HCT116 (cell line): ENCODE data around the gene RAB4A. TPM values are rescaled to one million over a fixed set of nuclear protein-coding genes. Genes with fewer than 3 reads are reported as not detected.

Source experiments
- ATAC-seq: fragments of 200-7000 bp; cut with Tn5 transposase; 2 replicates; pipeline ENCODE4 v1.9.1; 2020; ENCODE audit warnings: mild to moderate bottlenecking, moderate library complexity
- BruUV-seq: library from RNA; stranded (reverse); fragments of 400-500 nt; replicated peaks from 2 replicates; lab custom pipeline; 2021; lab: Mats Ljungman, UMichigan
- CTCF ChIA-PET: fragments of 300-600 bp; sonication (Branson Sonifier 250); formaldehyde crosslinking; loops from one replicate; lab custom pipeline; 2021; ENCODE audit warnings: antibody characterized with exemption; lab: Charles Lee
- POLR2A ChIA-PET: fragments of 300-600, 350-600 bp; sonication (Branson Sonifier 250); formaldehyde crosslinking; loops from one replicate; lab custom pipeline; 2021; ENCODE audit warnings: antibody characterized with exemption; lab: Charles Lee
- RAD21 ChIA-PET, 2 experiments: fragments of 300-600 bp; sonication (Branson Sonifier 250); formaldehyde crosslinking; loops; one replicate each; lab custom pipeline; 2023; ENCODE audit warnings: low total read pairs in 2 of 2; ENCODE audit not compliant: uncharacterized antibody in 2 of 2, unreplicated experiment in 2 of 2, low non-redundant PET in 1 of 2; lab: Charles Lee
- DNase-seq: peaks from one replicate; pipeline ENCODE4 v3.0.0-alpha.2; 2010; ENCODE audit warnings: low read depth, low spot score
- H2AFZ ChIP-seq: fragments of 200-600 bp; shearing (Covaris generic), sonication (generic); 2 replicates; pipeline ENCODE4 v1.6.1; 2017; ENCODE audit warnings: low read depth, mixed run types, mixed read lengths, antibody characterized with exemption, low read length; ENCODE audit not compliant: poor library complexity, severe bottlenecking
- H3K27ac ChIP-seq: 2 replicates; pipeline ENCODE4 v1.5.1; 2012; ENCODE audit warnings: low read depth, low read length
- H3K27me3 ChIP-seq: fragments of 200-600 bp; sonication (generic); 2 replicates; pipeline ENCODE4 v1.6.1; 2016; ENCODE audit warnings: mixed run types, low read length, mixed read lengths; ENCODE audit not compliant: insufficient read depth
- H3K36me3 ChIP-seq, 2 experiments: fragments of 200-500 bp in 1 of 2; fragments of 200-600 bp in 1 of 2; sonication (Bioruptor generic) in 1 of 2; sonication (generic) in 1 of 2; 2 replicates each; pipeline versions ENCODE4 v1.5.1 to v1.6.1; 2014 to 2016; ENCODE audit warnings: low read length in 2 of 2, inconsistent platforms in 1 of 2, mixed read lengths in 1 of 2, mixed run types in 1 of 2; ENCODE audit not compliant: insufficient read depth in 2 of 2, control insufficient read depth in 1 of 2
- H3K4me1 ChIP-seq, 2 experiments: fragments of 200-600 bp in 1 of 2; sonication (generic) in 1 of 2; 2 replicates each; pipeline versions ENCODE4 v1.5.1 to v1.6.1; 2012 to 2017; ENCODE audit warnings: low read length in 2 of 2, inconsistent platforms in 1 of 2, mild to moderate bottlenecking in 1 of 2, mixed read lengths in 1 of 2, mixed run types in 1 of 2, moderate library complexity in 1 of 2; ENCODE audit not compliant: insufficient read depth in 2 of 2, control insufficient read depth in 1 of 2
- H3K4me2 ChIP-seq: fragments of 200-600 bp; sonication (generic); 2 replicates; pipeline ENCODE4 v1.6.1; 2017; ENCODE audit warnings: mixed run types, low read length, mixed read lengths
- H3K4me3 ChIP-seq, 2 experiments: fragments of 200-600 bp in 1 of 2; sonication (generic) in 1 of 2; replicated peaks in 1 of 2; 2 replicates each; pipeline ENCODE4 v1.5.1; 2011 to 2016; ENCODE audit warnings: low read length in 2 of 2, control low read depth in 1 of 2, low read depth in 1 of 2, mild to moderate bottlenecking in 1 of 2, mixed read lengths in 1 of 2, mixed run types in 1 of 2
- H3K79me2 ChIP-seq: fragments of 200-600 bp; sonication (generic); 2 replicates; pipeline ENCODE4 v1.6.1; 2017; ENCODE audit warnings: mild to moderate bottlenecking, mixed run types, low read length, moderate library complexity, mixed read lengths; ENCODE audit not compliant: insufficient read depth
- H3K9ac ChIP-seq: fragments of 200-600 bp; sonication (generic); 2 replicates; pipeline ENCODE4 v1.6.1; 2016; ENCODE audit warnings: low read length, mixed read lengths
- H3K9me2 ChIP-seq: fragments of 200-600 bp; sonication (generic), shearing (Covaris generic); 2 replicates; pipeline ENCODE4 v1.6.1; 2017; ENCODE audit warnings: mixed run types, mild to moderate bottlenecking, moderate library complexity; ENCODE audit not compliant: insufficient read depth
- H3K9me3 ChIP-seq, 2 experiments: fragments of 200-500 bp in 1 of 2; fragments of 200-600 bp in 1 of 2; sonication (Bioruptor generic) in 1 of 2; sonication (generic) in 1 of 2; 2 replicates each; pipeline ENCODE4 v1.6.1; 2014 to 2017; ENCODE audit warnings: low read length in 2 of 2, mixed read lengths in 2 of 2, inconsistent platforms in 1 of 2, low read depth in 1 of 2, mild to moderate bottlenecking in 1 of 2, mixed run types in 1 of 2, moderate library complexity in 1 of 2; ENCODE audit not compliant: control insufficient read depth in 1 of 2, insufficient read depth in 1 of 2
- H4K20me1 ChIP-seq: fragments of 200-600 bp; sonication (generic), shearing (Covaris generic); 2 replicates; pipeline ENCODE4 v1.6.1; 2017; ENCODE audit warnings: mixed run types, mild to moderate bottlenecking, moderate library complexity; ENCODE audit not compliant: insufficient read depth
- ATF3 ChIP-seq: IDR thresholded peaks from 2 replicates; pipeline ENCODE4 v1.6.1; 2012
- CBX3 ChIP-seq: IDR thresholded peaks from 2 replicates; pipeline ENCODE4 v1.6.1; 2012; ENCODE audit warnings: low read depth
- CEBPB ChIP-seq: IDR thresholded peaks from 2 replicates; pipeline ENCODE4 v1.6.1; 2012; ENCODE audit warnings: low read depth
- CTCF ChIP-seq, 3 experiments: fragments of 200-600 bp in 1 of 3; sonication (generic) in 1 of 3; IDR thresholded peaks in 2 of 3; conservative IDR thresholded peaks in 1 of 3; 2 replicates each; pipeline ENCODE4 v1.5.1; 2012 to 2017; ENCODE audit warnings: low read depth in 2 of 3, low read length in 2 of 3, antibody characterized with exemption in 1 of 3, borderline replicate concordance in 1 of 3, control low read depth in 1 of 3, mild to moderate bottlenecking in 1 of 3, mixed read lengths in 1 of 3, mixed run types in 1 of 3, moderate library complexity in 1 of 3; ENCODE audit not compliant: insufficient read depth in 1 of 3
- EGR1 ChIP-seq: IDR thresholded peaks from 2 replicates; pipeline ENCODE4 v1.6.1; 2012; ENCODE audit warnings: low read depth
- ELF1 ChIP-seq: IDR thresholded peaks from 2 replicates; pipeline ENCODE4 v1.6.1; 2012; ENCODE audit warnings: low read depth, borderline replicate concordance
- FOSL1 ChIP-seq: IDR thresholded peaks from 2 replicates; pipeline ENCODE4 v1.6.1; 2012; ENCODE audit warnings: low read depth
- JUND ChIP-seq: IDR thresholded peaks from 2 replicates; pipeline ENCODE4 v1.6.1; 2012
- RAD21 ChIP-seq: IDR thresholded peaks from 2 replicates; pipeline ENCODE4 v1.6.1; 2012; ENCODE audit warnings: low read depth, mild to moderate bottlenecking
- SP1 ChIP-seq: IDR thresholded peaks from 2 replicates; pipeline ENCODE4 v1.6.1; 2012; ENCODE audit warnings: low read depth
- TCF7L2 ChIP-seq: IDR thresholded peaks from 2 replicates; pipeline ENCODE4 v1.7.0; 2011; ENCODE audit warnings: borderline replicate concordance, inconsistent platforms; ENCODE audit not compliant: insufficient read depth, insufficient read length; ENCODE audit errors: extremely low read depth
- ZBTB33 ChIP-seq: IDR thresholded peaks from 2 replicates; pipeline ENCODE4 v1.6.1; 2011; ENCODE audit warnings: mild to moderate bottlenecking, low read length, moderate library complexity; ENCODE audit not compliant: insufficient replicate concordance; ENCODE audit errors: extremely low read depth
- intact Hi-C: fragments of 100-400 bp; cut with micrococcal nuclease; formaldehyde crosslinking; loops from 2 replicates; pipeline ENCODE4 v1.10.0; 2022
- total RNA-seq: library from RNA; stranded (reverse); gene quantifications from one replicate; pipeline ENCODE4 v1.2.1, GENCODE V29; 2021; ENCODE audit not compliant: unreplicated experiment

The RAB4A gene
- total RNA-seq, 1 experiment from 2014 or later, result 101 TPM

- TF ChIP-seq ATF3, result no peak
- TF ChIP-seq SP1, result no peak
- TF ChIP-seq, all 23 proteins: peak for 0
Measured at GRCh38 chr1:229293528-229294204, 22.8 kb downstream of the RAB4A start (continued).

- no peaks in the 10 kb centered on the region for H4K20me1 ChIP-seq
- ChIA-PET RAD21 (no interaction called here), CTCF (no interaction called here), POLR2A (no interaction called here)
- H3K4me1 ChIP-seq, result no peaks in the 10 kb centered on the region
- BruUV-seq, result no TSS peak
- no peak for TF ChIP-seq ATF3
- TF ChIP-seq CBX3, result no peak
- TF ChIP-seq CEBPB, result no peak
- no peak for TF ChIP-seq SP1
- TF ChIP-seq FOSL1, result no peak
- no peak for TF ChIP-seq TCF7L2
- no peak overlapping the region for H3K9ac ChIP-seq
- no peak overlapping the region for H3K4me2 ChIP-seq
- peaks cover 0 to 17% of the 10 kb centered on the region in 2 experiments; a peak in 2 of 4 replicates for H3K36me3 ChIP-seq
- no peak for ATAC-seq
- DNase-seq, result no peak
- no peaks in the 10 kb centered on the region for H3K9me3 ChIP-seq
- no peaks in the 10 kb centered on the region; the same call in 1 of the 2 replicates for H3K79me2 ChIP-seq
- no peak overlapping the region for H2AFZ ChIP-seq
- intact Hi-C loops, result no loop called here
- no peak overlapping the region for H3K27ac ChIP-seq
- no peak overlapping the region for H3K4me3 ChIP-seq
- H3K27me3 ChIP-seq, result no peaks in the 10 kb centered on the region
- no peaks in the 10 kb centered on the region for H3K9me2 ChIP-seq
Measured at GRCh38 chr1:229295745-229296144, 24.8 kb downstream of the RAB4A start.

GRCh38 chr1:229296541-229296941 lies 25.6 kb downstream of the RAB4A start:
- ChIA-PET POLR2A (no interaction called here), RAD21 (no interaction called here), CTCF (no interaction called here)
- no peak overlapping the region for H3K9ac ChIP-seq
- no peak overlapping the region for H3K4me2 ChIP-seq
- no TSS peak for BruUV-seq
- DNase-seq (no peak), ATAC-seq (no peak)
- H4K20me1 ChIP-seq, result no peaks in the 10 kb centered on the region
- no peaks in the 10 kb centered on the region for H3K9me2 ChIP-seq
- peaks cover 0 to 17% of the 10 kb centered on the region in 2 experiments; a peak in 3 of 4 replicates for H3K36me3 ChIP-seq
- no peak overlapping the region for H3K27ac ChIP-seq
- intact Hi-C loops, result no loop called here
- no peaks in the 10 kb centered on the region for H3K4me1 ChIP-seq
- no peak overlapping the region for H2AFZ ChIP-seq
- H3K27me3 ChIP-seq, result no peaks in the 10 kb centered on the region
- H3K79me2 ChIP-seq, result no peaks in the 10 kb centered on the region
- H3K4me3 ChIP-seq, result no peak overlapping the region
- H3K9me3 ChIP-seq, result no peaks in the 10 kb centered on the region
- TF ChIP-seq TCF7L2 (no peak), CBX3 (no peak), CTCF (IDR thresholded peaks at IDR 0.05 in 2 of 3, conservative IDR thresholded peaks at IDR 0.05 in 1 of 3; ENCODE audit: borderline replicate concordance in 1 of 3, insufficient read depth in 1 of 3, low read depth in 2 of 3, low read length in 2 of 3) (no peak), ELF1 (no peak), CEBPB (no peak), ZBTB33 (no peak), RAD21 (no peak), EGR1 (no peak), FOSL1 (no peak), JUND (no peak)
